MCF 10A (cell line): ENCODE data around the gene EIF2S2. TPM values are rescaled to one million over a fixed set of nuclear protein-coding genes. Genes with fewer than 3 reads are reported as not detected.

Source experiments
- BruUV-seq: library from RNA; stranded (reverse); fragments of 400-500 nt; replicated peaks from 2 replicates; lab custom pipeline; 2021; lab: Mats Ljungman, UMichigan
- CTCF ChIA-PET: fragments of 300-600 bp; sonication (Branson Sonifier 250); formaldehyde crosslinking; extraction: SDS; loops from one replicate; lab custom pipeline; 2021; ENCODE audit warnings: antibody characterized with exemption, inconsistent platforms; lab: Yijun Ruan, JAX
- POLR2A ChIA-PET: fragments of 300-600, 350-650 bp; sonication (Branson Sonifier 250); formaldehyde crosslinking; extraction: SDS; loops from one replicate; lab custom pipeline; 2020; ENCODE audit warnings: antibody characterized with exemption, inconsistent platforms; lab: Yijun Ruan, JAX
- DNase-seq: peaks from one replicate; pipeline ENCODE4 v3.0.0-alpha.2; 2018; ENCODE audit not compliant: unreplicated experiment
- H3K27ac Mint-ChIP-seq: one replicate; pipeline ENCODE4 v1.8.0; 2022; ENCODE audit warnings: mild to moderate bottlenecking, low read depth, mixed read lengths; ENCODE audit not compliant: unreplicated experiment
- H3K27me3 Mint-ChIP-seq: one replicate; pipeline ENCODE4 v1.8.0; 2022; ENCODE audit warnings: mixed read lengths; ENCODE audit not compliant: insufficient read depth, unreplicated experiment
- H3K36me3 Mint-ChIP-seq: one replicate; pipeline ENCODE4 v1.8.0; 2022; ENCODE audit warnings: mild to moderate bottlenecking, moderate library complexity, mixed read lengths; ENCODE audit not compliant: insufficient read depth, unreplicated experiment
- H3K4me1 Mint-ChIP-seq: one replicate; pipeline ENCODE4 v1.8.0; 2022; ENCODE audit warnings: mixed read lengths; ENCODE audit not compliant: insufficient read depth, unreplicated experiment
- H3K4me3 Mint-ChIP-seq: one replicate; pipeline ENCODE4 v1.8.0; 2022; ENCODE audit warnings: mild to moderate bottlenecking, moderate library complexity, mixed read lengths; ENCODE audit not compliant: unreplicated experiment
- H3K9me3 Mint-ChIP-seq: one replicate; pipeline ENCODE4 v1.8.0; 2022; ENCODE audit warnings: mixed read lengths; ENCODE audit not compliant: unreplicated experiment
- intact Hi-C: fragments of 100-400 bp; cut with micrococcal nuclease; formaldehyde crosslinking; loops from 2 replicates; pipeline ENCODE4 v1.14.1; 2022
- total RNA-seq: library from RNA; stranded (reverse); gene quantifications from 2 replicates; pipeline ENCODE4 v1.2.3, GENCODE V29; 2022
- TF ChIP-seq, protein P1 (sequence below): fragments of 200-600 bp; IDR thresholded peaks from one replicate; pipeline ENCODE4 v1.8.0; 2022; ENCODE audit warnings: antibody characterized with exemption, mild to moderate bottlenecking; ENCODE audit not compliant: unreplicated experiment

EIF2S2 gene
- total RNA-seq, 1 experiment from 2014 or later: 191 TPM

DNA sequence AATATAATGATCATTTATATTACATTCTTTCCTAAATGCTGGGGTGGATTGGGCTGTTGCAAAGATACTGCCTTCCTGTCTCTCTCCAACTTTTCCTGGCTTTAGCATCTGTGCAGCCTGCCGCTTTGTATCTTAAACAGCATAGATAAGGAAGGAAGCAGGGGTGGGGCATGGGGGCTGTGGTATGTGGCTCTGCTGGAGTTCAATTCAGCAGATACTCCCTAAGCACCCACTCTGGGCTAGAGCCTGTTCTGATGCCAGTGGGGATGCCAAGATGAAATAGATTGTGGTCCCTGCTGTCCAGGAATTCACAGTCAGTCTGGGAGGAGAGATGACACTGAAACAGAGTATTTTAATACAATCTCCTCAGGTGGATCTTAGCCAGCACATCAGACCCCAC, 56.8 kb downstream of the EIF2S2 start:
- no peak for DNase-seq
- ChIA-PET CTCF (interaction anchor here (0.5 kb wide), 1 partner anchor 30 kb away, joined by 7 read pairs; no protein-coding TSS in a partner anchor), POLR2A (no interaction called here)
- no peak overlapping the region for H3K27ac Mint-ChIP-seq
- BruUV-seq: no TSS peak
- H3K36me3 Mint-ChIP-seq: no peaks in the 10 kb centered on the region
- H3K9me3 Mint-ChIP-seq: no peaks in the 10 kb centered on the region
- no peaks in the 10 kb centered on the region for H3K27me3 Mint-ChIP-seq
- TF ChIP-seq, protein P1, sequence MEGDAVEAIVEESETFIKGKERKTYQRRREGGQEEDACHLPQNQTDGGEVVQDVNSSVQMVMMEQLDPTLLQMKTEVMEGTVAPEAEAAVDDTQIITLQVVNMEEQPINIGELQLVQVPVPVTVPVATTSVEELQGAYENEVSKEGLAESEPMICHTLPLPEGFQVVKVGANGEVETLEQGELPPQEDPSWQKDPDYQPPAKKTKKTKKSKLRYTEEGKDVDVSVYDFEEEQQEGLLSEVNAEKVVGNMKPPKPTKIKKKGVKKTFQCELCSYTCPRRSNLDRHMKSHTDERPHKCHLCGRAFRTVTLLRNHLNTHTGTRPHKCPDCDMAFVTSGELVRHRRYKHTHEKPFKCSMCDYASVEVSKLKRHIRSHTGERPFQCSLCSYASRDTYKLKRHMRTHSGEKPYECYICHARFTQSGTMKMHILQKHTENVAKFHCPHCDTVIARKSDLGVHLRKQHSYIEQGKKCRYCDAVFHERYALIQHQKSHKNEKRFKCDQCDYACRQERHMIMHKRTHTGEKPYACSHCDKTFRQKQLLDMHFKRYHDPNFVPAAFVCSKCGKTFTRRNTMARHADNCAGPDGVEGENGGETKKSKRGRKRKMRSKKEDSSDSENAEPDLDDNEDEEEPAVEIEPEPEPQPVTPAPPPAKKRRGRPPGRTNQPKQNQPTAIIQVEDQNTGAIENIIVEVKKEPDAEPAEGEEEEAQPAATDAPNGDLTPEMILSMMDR: no peak
- intact Hi-C loops: no loop called here
- no peaks in the 10 kb centered on the region for H3K4me1 Mint-ChIP-seq
- H3K4me3 Mint-ChIP-seq: no peak overlapping the region

DNA sequence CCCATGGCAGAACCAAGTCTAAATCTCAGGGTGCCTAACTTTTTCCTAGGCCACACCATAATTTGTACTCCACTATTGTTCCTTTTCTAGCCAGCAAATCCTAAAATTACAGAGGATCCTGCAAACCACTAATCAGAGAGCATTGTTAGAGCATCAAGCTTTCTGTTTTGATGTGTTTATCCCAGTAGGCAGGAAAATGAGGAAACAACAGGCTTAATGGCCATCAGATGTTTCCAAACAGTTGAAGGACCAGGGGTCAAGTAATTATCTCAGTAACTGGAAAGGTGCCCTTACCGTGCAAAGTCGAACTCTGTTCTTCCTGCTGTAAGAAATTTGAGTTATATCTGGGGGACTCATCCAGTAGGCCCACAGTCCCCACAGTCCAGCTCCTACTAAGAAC, 59.6 kb downstream of the EIF2S2 start:
- Mint-ChIP-seq H3K36me3 (no peaks in the 10 kb centered on the region), H3K27me3 (no peaks in the 10 kb centered on the region), H3K4me1 (no peaks in the 10 kb centered on the region), H3K9me3 (no peaks in the 10 kb centered on the region), H3K27ac (no peak overlapping the region), H3K4me3 (no peak overlapping the region)
- BruUV-seq: no TSS peak
- intact Hi-C loops: no loop called here
- POLR2A ChIA-PET: interaction anchor here (1.6 kb wide), 1 partner anchor 60 kb away, joined by 5 read pairs; the partner anchor contains the start of gene EIF2S2
- no peak for DNase-seq
- TF ChIP-seq, protein P1: no peak
- CTCF ChIA-PET: interaction anchor here (0.7 to 1.7 kb wide), 2 partner anchors 17 to 189 kb away, joined by 3 to 6 read pairs; no protein-coding TSS in a partner anchor

DNA sequence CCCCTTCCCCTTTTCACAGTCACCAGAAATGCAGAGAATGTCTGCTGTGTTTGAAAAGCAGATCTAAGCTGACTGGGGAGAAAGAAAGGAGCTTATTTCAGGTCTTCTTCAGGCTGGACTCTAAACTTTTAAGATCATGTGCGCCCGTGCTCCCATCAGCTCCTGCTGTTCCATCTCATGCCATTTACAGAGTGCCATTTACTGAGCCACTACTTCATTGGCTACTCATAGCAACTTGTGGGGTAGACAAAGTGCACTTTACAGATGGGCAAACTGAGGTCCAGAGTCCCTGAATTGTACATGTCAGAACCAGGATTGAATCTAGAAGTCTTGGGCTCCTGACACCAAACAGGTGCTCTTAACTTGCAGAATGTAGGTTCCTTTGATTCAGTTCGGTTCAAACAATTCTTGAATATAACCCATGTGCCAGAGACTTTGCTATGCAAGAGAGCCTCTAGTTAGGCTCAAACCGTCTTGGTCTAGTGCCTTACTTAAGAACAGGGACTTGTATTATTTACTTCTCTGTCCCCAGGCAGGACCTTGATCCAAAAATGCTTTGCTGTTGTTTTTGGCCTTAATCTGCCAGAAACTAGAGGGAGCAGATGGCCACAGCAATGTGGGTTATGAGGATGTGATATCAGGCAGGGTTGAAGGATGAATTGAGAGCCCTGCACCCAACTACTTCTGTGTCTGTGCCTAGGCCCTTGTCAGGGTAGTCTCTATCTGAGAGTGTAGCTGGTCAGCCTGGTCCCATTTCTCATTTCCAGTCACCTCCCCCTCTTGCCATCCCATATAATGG, 61.9 kb downstream of the EIF2S2 start:
- intact Hi-C loops: no loop called here
- ChIA-PET CTCF (interaction anchor here (1.0 to 2.5 kb wide), 2 partner anchors 13 to 19 kb away, joined by 3 to 12 read pairs; no protein-coding TSS in a partner anchor), POLR2A (interaction anchor here (0.5 kb wide), 1 partner anchor 1435 kb away, joined by 3 read pairs; no protein-coding TSS in a partner anchor)
- peaks cover 4% of the 10 kb centered on the region for H3K36me3 Mint-ChIP-seq
- DNase-seq: no peak
- H3K4me1 Mint-ChIP-seq: peaks cover 5% of the 10 kb centered on the region
- H3K27ac Mint-ChIP-seq: no peak overlapping the region
- H3K27me3 Mint-ChIP-seq: no peaks in the 10 kb centered on the region
- H3K4me3 Mint-ChIP-seq: no peak overlapping the region
- no peaks in the 10 kb centered on the region for H3K9me3 Mint-ChIP-seq
- BruUV-seq: no TSS peak
- TF ChIP-seq, protein P1: no peak

DNA sequence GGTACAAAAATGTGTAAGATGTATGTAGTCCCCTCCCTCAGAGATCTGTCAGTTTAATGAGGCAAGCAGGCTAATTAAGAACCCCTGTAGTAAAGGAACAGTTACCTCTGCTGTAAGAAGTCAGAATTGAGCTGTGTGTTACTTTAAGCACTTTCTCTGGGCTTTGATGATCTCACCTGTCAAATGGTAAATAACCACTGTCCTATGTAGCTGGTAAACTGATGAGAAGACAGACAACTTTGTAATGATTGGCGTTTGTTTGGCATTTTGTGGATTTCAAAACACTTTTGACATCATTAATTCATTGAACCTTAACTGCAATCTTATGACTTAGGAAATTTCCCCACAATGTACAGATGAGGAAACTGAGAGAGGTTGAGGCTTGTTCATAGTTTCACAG, 62.7 kb downstream of the EIF2S2 start:
- Mint-ChIP-seq H3K36me3 (peaks cover 4% of the 10 kb centered on the region), H3K4me1 (peaks cover 6% of the 10 kb centered on the region), H3K9me3 (no peaks in the 10 kb centered on the region), H3K4me3 (no peak overlapping the region), H3K27me3 (no peaks in the 10 kb centered on the region), H3K27ac (no peak overlapping the region)
- TF ChIP-seq, protein P1: no peak
- ChIA-PET CTCF (interaction anchor here (2.5 kb wide), 1 partner anchor 20 kb away, joined by 12 read pairs; no protein-coding TSS in a partner anchor), POLR2A (interaction anchor here (0.5 to 1.1 kb wide), 2 partner anchors 13 to 1434 kb away, joined by 3 read pairs; no protein-coding TSS in a partner anchor)
- BruUV-seq: no TSS peak
- DNase-seq: no peak
- intact Hi-C loops: no loop called here
